M059J (cell line): ENCODE results near the gene PDYN. TPM values are rescaled to one million over a fixed set of nuclear protein-coding genes. Genes with fewer than 3 reads are reported as not detected.
A peak's percentile ranks its signal among the peaks of the same experiment; 100 is the strongest.

Source experiments
- DNase-seq: peaks from one replicate; pipeline ENCODE4 v3.0.0-alpha.2; 2012; ENCODE audit warnings: low read depth
- total RNA-seq: library from RNA; depleted of rRNA; stranded (reverse); fragments of >200 nt; shearing (Covaris generic); gene quantifications from 2 replicates; pipeline ENCODE4 v1.2.3, GENCODE V29; 2014; rRNA removed

Gene PDYN
- total RNA-seq, 1 experiment from 2014 or later = not detected

GRCh38 chr20:1935696-1936366, 58.0 kb downstream of the PDYN start:
- DNase-seq = no peak

DNA sequence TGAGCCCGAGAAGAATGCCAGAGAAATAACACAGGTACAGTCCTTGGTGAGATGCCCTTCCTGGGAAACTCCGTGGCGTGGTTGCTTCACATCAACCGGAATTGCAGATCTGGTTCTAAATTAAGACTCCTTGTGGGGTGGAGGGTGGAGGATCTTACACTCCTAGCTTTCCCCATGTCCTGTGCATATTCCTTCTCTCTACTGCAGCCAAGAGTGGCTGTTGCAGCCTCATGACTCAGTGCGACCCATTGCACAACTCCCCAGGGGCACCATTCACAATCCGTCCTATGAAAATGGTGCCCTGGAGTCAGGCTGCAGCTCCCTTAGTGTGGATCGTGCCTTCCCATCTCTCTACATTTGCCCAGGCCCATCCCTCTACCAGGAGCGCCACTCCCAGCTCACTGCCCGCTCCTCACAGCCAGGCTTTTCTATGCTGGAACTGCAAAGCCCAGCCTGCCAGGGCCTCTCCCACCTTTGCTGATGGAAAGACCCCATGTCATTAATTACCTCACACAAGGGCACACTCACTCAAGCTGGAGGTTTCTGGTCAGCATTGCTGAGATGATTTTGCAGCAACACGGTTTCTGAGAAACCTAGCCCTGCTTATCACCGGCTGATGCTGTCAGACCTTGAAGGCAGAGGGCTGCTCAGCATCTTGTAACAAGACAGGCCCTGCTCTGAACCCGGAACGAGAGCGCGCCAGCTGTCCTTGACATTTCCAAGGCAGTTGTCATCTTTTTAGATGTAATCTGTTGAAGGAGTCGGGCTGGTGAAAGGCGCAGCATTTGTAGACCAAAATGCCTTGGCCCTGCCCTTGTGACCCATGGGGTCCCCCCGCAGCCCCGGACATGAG, 58.9 kb downstream of the PDYN start:
- peak; percentile 50 for DNase-seq

- peak; percentile 30 for DNase-seq
These were observed 59.7 kb downstream of the PDYN start for GRCh38 chr20:1934156-1934555.

DNA sequence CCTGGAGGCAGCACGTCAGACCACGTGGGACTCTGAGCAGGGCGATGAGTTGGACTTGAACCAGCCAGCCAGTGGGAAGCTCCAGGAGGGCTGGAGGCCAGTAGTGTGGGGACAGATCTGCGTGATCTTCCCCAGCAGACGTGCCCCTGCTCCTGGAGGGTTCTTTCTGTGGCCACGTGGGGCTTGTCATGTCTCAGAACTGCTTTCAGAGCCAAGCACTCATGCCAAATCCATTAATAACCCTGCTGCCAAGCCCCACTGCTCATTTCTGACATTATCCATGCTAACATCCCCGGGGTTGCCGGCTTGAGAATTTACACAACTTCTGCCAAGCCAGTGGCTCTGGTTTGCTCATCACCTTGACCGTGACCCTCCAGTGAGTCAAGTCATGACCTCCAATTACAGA, 60.4 kb downstream of the PDYN start:
- DNase-seq = peak; percentile 83

- no peak for DNase-seq
These were observed 60.9 kb downstream of the PDYN start for GRCh38 chr20:1932971-1933370.

- no peak for DNase-seq
These were observed 62.0 kb downstream of the PDYN start for GRCh38 chr20:1931830-1932229.

DNA sequence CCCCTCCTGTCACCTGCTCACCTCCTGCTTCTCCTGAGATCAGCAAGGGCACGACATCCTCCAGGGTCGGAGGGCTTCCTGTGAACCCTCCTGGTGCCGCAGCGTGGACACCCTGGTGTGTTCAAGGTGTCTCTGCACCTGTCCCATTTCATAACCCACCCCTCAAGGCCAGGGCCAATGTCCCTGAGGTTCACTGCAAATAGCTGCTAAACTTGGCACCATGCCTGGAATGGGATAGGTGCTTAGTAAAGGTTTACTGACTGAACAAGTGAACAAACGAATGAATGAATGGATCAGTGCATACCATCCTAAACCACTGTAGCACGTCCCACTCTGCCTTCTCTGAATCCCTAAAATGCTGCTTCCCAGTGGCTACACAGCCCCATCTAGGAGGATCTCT, 63.7 kb downstream of the PDYN start:
- no peak for DNase-seq

DNA sequence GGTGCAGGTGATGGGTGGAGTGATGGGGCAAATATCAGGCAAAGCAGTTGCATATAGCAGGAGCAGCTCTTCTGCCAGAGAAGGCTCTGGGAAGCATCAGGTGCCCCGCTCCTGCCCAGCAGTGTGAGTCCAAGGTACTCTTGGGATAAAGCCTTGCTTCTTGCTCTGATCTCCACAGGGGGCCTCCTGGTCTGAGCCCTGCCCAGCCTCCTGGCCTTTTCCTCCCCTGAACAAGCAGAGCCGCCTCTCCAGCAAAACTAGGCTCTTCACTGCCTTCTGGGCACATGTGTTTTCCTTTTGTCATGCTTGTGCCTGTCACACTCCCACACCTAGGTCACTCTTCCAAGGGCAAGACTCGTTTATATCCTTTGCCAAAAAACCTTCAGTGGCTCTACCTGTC, 64.4 kb downstream of the PDYN start:
- no peak for DNase-seq

- no peak for DNase-seq
These were observed 65.1 kb downstream of the PDYN start for GRCh38 chr20:1928782-1929181.

Other genes starting within 250 kb of the PDYN start
- 25.1 and 42.4 TPM in 2 replicates for gene SIRPA, start 98.7 kb downstream of the PDYN start, total RNA-seq
- 19.5 and 33.4 TPM in 2 replicates for gene STK35, start 107.8 kb upstream of the PDYN start, total RNA-seq